Right lobe of liver (tissue), 4 donors: Measurements from ENCODE around the gene BCOR.

ENCODE experiments used
- POLR2A ChIP-seq: fragments of 450-650 bp; IDR thresholded peaks from one replicate; pipeline ENCODE4 v1.6.1; 2017; ENCODE audit warnings: antibody characterized with exemption, mild to moderate bottlenecking
- TF ChIP-seq, protein P1 (sequence below), 4 donors: fragments of 200-600 bp in 3 of 4; fragments of 450-650 bp in 1 of 4; IDR thresholded peaks; one replicate each; pipeline versions ENCODE4 v1.5.1 to v1.8.0; 2016 to 2022; ENCODE audit warnings: antibody characterized with exemption in 4 of 4, mild to moderate bottlenecking in 2 of 4
- donor health status: DM: no; HTN: no; CAD: no.
- donor health status: DM: no; HTN: no; CAD: no.
- donor health status: DM: no; HTN: yes; CAD: no.

DNA sequence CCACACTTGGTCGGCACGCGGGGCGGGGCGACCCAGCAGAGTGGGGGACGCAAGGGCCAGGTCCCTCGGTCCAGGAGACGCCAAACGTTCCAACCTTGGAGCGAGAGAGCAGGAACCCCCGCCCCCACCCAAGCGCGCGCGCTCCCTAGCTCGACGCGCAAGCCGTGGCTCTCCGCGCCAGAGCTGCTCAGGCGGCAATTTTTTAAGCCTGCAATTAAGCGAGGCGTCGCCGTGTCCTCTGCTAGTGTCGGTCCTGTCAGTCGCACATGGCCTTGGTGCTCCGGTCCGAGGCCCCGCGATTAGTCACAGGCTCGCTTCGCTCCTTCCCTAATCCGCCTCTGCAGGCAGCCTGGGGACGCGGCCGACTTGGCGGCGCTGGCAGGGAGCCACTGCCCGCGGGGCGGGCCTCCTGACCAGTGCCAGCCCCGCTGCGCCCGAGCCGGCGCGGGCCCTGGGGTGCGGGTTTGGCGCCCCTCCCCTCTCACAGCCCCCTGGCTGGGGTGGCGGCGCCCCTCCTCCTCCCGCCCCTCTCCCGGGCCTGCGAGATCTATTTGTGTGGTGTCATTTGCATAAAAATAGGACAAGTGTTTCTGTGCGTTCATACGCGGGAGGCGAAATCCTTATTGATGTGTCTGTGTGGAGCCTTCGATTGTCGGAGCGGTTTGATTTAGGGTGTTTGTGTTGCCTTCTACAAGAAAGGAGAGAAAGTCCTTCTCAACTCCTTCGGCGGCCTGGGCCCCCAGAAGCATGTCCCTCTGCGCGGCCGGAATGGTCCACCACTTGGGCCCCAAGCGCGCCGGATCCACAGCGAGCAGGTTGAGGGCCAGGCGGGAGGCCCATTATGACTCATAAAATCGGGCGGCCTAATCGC lies 9.8 kb upstream of the BCOR start:
- TF ChIP-seq, protein P1, sequence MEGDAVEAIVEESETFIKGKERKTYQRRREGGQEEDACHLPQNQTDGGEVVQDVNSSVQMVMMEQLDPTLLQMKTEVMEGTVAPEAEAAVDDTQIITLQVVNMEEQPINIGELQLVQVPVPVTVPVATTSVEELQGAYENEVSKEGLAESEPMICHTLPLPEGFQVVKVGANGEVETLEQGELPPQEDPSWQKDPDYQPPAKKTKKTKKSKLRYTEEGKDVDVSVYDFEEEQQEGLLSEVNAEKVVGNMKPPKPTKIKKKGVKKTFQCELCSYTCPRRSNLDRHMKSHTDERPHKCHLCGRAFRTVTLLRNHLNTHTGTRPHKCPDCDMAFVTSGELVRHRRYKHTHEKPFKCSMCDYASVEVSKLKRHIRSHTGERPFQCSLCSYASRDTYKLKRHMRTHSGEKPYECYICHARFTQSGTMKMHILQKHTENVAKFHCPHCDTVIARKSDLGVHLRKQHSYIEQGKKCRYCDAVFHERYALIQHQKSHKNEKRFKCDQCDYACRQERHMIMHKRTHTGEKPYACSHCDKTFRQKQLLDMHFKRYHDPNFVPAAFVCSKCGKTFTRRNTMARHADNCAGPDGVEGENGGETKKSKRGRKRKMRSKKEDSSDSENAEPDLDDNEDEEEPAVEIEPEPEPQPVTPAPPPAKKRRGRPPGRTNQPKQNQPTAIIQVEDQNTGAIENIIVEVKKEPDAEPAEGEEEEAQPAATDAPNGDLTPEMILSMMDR (IDR thresholded peaks at IDR 0.05): no peak
- no peak for TF ChIP-seq POLR2A
